GM19438 (cell line): ENCODE measurements around the gene TGFB2.
"Not testable (repeated sequence)": the region's sequence is repeated elsewhere in the genome, so short reads cannot be mapped to it uniquely, and the experiment has no call there.

Experiments
- ATAC-seq: cut with Tn5 transposase; IDR thresholded peaks from one replicate; pipeline ENCODE4 v1.9.1; 2021; ENCODE audit warnings: low read depth; ENCODE audit not compliant: unreplicated experiment

The TGFB2 gene

DNA sequence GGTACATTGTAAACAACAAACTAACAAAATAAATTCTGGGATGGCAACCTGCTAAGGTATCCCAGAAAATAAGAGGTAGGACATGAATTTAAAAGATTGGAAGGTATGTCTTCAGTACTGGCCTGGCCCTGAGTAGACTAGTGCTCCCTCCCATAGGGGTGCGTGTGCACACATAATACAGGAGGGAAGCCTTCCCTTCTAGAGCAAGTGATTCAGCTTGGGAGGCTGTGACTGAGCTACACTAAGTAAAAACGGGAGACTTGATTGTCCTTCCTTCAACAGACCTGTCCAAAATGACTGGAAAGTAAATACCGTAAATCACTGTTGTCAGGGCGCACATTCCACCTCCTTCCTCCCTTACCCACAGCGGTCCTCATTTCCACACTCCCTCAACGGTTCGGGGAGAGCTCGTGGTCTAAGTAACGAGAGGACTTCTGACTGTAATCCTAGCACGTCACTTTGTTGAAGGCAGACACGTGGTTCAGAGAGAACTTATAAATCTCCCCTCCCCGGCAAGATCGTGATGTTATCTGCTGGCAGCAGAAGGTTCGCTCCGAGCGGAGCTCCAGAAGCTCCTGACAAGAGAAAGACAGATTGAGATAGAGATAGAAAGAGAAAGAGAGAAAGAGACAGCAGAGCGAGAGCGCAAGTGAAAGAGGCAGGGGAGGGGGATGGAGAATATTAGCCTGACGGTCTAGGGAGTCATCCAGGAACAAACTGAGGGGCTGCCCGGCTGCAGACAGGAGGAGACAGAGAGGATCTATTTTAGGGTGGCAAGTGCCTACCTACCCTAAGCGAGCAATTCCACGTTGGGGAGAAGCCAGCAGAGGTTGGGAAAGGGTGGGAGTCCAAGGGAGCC lies at the start of gene TGFB2:
Gene TGFB2, plus strand, starts transcription at position 523 of the 859 bp plus-strand sequence. CDS start 1,366 bp downstream, outside the sequence.
- ATAC-seq: peak; percentile 52

DNA sequence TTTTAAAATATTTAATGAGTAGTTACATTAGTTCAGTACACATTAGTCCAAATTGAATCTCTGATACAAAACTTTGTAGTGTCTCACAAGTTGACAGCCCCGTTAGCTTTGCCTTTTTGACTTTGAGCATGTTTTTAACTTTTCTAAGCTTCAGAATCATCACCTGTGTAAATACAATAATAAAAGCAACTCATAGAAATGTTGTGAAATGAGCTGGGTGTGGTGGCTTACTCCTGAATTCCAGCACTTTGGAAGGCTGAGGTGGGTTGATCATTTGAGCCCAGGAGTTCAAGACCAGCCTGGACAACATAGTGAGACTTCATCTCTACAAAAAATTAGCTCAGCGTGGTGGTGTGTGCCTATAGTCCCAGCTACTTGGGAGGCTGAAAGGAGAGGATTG lies 49.0 kb upstream of the TGFB2 start:
- no peak for ATAC-seq

DNA sequence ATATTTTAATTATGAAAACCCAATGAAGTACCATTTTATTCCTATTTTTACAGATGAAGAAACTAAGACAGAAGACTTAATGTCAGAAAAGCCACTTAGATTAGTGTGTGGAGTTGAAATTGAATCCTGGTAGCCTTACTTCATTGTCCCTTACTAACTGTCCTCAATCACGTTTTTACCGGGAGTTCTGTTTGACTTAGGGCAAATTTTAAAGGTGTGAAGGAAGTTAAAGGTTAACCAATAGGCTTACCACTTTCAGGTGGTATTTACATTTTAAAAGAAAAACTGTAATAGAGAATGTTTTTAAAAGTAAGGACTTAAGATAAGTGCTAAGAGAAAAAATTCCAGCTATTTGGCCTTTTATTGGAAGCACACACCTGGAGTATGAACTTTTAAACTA lies 47.7 kb upstream of the TGFB2 start:
- ATAC-seq: no peak

DNA sequence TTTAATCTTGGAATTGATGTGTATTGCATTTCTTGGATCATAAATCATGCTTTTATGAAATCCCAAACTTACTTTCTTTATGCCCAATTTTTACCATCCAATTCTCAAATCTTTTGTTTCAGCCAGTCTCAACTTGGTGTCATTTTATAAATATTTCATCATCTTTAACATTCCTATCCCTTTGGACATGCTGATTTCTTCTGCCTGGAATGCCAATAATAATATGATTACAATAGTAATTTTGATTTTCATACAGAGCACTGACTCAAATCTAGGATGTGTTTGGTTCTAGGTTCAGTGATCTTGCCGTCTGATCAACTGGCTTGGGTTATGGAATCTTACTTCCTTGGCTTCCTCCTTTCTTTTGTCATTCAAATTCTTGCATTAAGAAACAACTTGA lies 47.3 kb upstream of the TGFB2 start:
- no peak for ATAC-seq

DNA sequence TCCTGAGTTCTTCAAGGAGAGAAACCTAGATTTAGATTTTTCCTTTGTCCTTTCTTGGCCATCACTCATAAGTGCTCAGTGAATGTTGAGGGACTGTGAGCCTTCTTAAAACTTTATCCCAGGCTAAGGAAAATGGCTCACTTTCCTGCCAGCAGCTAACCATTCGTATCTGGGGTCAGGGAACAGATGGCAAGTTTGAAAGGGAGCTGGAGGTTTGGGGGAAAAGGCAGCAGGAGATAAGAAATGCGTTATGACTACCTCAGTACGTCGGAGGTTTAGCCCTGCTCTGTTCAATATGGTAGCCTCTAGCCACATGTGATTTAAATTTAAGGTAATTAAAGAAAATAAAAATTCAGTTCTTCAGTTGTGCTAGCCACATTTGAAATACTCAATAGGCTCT lies 46.7 kb upstream of the TGFB2 start:
- no peak for ATAC-seq

DNA sequence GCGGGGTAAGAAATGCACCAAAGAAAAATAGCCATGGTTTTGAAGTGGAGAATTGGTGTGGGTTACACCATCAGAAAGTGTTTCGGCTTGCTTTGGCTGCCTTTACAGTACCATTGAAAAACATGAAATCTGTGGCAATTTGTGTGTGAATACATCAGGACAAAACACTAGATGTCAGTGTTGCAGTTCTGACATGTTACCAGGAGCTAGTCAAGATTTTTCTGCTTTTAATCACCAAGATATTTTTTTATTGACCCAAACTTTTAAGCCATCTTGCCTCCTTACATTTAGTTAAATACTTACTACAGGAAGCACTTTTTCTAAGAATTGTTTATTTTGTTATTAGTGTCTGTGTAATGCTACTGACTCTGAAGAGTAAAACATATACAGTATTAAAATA lies 45.7 kb upstream of the TGFB2 start:
- no peak for ATAC-seq

DNA sequence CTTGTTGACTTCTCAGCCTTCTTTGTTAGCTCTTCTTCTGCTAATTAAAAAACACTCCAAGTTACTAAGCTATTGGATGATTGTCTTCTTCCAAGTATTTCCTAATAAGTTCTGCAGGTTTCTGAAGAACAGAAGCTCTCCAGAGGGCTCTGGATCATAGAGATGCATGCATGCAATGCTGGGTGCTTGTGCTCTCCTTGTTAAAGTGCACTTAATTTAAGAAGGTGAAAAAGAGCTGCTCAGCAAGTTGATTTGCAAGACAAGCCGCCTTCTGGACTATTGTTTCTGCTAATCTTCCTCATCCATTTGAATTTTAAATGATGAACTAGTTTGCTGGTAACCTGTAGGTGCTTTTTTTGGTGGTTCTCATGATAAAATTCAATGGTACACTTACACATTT lies 43.9 kb upstream of the TGFB2 start:
- no peak for ATAC-seq

DNA sequence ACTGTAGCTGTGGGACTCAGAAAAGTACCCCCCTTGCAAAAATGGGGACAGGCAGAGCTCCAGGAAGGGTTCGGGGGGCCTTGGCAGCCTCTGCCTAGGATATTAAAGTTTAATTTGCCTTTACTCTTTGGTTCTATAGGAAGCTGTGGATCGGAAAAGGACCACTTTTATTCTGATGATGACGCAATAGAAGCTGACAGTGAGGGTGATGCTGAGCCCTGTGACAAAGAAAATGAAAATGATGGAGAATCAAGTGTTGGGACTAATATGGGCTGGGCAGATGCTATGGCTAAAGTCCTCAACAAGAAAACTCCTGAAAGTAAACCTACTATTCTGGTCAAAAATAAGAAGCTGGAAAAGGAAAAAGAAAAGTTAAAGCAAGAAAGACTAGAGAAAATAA lies 43.0 kb upstream of the TGFB2 start:
- ATAC-seq: no peak

DNA sequence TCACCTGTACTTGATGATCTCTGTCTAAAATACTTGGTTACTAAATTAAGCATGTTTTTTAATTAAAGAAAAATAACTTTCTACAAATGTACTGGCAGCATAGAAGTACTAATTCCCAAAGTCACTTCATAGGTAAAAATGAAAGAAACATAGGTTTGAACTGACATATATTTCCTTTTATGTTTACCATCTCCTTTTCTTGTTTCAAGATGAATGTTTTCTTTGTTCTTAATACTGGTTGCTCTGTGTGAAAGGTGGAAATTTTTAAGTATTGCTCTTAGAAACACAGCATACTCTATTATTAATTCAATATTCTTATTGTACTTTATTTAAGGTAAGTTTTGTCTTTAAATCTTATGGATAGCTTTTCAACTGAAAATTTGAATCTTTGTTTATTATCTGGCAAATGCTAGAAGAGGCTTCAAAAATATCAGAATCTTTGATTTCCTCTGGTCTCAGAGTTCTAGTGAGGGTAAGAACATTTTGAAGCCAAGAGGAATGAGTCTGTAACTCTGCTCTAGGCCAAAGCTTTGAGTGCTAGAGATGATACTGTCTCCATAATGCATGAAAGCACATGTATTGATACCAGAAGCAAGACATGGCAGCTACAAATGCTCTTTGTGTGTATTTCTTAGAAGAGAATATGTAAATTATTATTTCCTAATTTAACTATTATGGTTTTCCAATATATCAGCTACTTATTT lies 41.8 kb upstream of the TGFB2 start:
- ATAC-seq: no peak

DNA sequence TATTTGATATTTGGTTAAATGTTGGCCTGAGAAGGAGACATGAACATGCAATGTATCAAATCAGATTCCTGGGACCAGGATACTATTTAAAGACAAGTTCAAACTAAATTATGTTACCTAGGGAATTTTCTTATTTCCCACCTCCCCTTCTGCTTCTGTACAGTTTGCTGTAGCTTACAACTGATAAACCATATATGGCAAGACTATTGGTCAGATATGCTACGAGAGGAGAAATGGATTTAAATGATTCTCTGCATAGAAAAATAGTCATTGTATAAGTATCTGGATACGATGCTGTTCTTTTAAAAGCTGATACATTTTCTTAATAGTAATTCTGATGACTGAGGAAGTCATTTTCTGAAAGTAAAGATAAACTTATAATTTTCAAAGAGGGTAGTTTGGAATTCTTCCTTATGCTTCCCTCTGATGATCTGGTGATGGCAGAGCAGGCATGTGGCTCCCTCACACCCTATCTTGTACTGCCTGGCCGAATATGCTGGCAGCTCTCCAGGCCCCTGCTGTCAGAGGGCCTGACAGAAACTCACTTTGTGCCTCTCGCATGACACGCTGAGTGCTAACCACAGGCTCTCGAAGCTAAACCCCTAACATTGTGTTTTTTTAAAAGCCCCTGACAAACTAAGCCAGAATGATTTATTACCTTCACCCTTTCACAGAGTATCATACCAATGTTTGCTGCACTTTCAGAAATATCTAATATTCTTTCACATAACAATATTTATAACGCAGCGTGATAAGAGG lies 40.7 kb upstream of the TGFB2 start:
- ATAC-seq: no peak

DNA sequence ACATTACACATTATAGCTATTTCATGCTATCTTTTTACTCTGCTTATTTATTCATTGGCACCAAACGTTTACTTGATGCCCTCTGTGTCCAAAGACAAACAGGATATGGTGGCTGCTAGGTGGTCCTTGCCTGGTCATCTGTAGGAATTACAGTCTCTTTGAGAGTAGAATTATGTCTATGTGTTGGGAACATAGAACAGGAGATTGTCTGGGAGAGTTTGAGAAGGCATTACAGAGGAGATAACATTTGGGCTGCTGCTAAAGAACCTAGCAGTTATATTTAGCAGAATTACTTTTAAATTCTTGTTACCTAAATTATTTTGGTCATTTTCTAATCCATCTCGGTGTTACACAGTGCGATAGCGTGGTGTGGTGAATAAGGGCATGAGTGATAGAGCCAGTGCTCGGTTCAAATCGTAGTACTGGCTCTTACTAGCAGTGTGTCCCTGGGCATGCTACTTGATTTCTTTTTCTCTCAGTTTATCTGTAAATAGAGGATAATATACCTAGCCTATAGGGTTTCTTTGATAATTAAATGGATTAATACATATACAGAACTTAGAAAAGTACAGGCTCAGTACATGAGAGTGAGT lies 39.6 kb upstream of the TGFB2 start:
- ATAC-seq: no peak

DNA sequence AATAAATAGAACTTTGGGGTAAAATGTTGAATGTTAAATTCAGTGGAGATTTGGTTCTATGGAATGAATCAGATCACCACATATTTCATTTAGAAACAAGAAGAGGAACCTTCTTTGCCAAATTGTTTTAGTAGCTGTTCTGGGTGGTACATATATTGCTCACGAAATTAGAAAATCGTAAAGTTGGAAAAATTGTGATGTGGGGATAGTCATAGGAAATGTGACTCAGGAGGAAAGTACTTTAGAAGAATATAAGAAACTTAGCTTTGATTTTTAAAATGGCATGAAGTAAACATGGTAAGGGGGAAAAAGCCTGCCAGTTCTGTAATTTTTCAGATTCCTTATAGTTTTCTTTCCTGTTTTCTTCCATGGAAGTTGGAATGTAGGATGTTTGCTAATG lies 32.6 kb upstream of the TGFB2 start:
- ATAC-seq: no peak

DNA sequence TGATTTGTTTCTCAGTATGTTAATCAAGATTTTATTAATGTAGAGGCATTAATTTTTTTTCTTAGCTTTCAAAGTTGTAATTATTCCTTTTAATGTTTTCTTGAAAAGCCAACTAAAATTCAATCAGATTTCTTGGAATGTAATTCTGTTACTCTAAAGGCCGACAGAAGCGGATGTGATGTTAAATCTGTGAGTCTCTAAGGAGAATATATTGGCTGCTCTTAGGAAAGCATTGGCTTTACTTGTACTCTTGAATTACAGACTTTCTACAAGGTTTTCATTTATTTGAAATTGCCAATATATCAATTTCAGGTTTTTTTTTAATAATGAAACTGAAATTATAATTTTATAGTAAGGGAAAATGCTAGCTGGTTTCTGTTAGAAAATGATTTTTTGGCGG lies 30.8 kb upstream of the TGFB2 start:
- ATAC-seq: no peak

DNA sequence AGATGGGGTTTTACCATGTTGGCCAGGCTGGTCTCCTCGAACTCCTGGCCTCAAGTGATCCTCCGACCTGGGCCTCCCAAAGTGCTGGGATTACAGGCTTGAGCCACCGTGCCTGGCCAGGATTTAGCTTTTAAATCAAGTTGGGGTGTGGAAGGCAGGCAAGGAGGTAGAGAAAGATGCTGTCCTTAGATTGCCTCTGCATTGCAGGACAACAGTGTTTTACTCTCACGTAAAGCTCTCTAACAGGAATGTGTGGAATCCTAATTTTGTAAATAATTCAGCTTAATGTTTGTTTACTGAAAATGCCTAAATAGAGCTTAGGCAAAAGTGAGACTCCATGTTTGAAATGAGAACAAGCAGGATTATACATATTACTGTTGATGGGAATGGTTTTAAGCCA lies 29.5 kb upstream of the TGFB2 start:
- ATAC-seq: no peak

DNA sequence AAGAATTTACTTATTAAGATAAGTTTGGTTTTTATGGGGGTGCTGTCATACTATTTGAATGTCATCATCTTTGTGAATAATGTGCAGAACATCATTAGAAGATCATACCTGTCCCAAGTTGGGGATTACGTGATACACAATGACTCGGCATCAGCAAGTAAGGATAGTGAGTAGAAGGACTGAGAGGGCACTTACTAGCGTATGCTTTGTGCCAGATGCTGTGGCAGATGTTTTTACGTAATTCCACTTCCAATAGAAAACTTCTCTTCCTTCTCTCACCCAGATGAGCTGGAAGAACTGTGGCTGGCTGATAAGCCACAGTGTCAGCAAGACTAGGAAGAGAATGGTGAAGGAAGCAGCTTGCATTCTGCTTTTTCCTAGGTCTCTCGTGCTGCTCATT lies 28.1 kb upstream of the TGFB2 start:
- no peak for ATAC-seq

DNA sequence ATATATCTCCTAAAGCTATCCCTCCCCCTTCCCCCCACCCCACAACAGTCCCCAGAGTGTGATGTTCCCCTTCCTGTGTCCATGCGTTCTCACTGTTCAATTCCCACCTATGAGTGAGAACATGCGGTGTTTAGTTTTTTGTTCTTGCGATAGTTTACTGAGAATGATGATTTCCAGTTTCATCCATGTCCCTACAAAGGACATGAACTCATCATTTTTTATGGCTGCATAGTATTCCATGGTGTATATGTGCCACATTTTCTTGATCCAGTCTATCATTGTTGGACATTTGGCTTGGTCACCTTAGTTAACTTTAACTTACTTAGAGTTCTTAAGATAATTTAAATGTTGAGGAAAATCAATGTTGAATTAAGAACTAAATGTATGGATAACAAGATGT lies 25.0 kb upstream of the TGFB2 start:
- not testable (repeated sequence) for ATAC-seq

DNA sequence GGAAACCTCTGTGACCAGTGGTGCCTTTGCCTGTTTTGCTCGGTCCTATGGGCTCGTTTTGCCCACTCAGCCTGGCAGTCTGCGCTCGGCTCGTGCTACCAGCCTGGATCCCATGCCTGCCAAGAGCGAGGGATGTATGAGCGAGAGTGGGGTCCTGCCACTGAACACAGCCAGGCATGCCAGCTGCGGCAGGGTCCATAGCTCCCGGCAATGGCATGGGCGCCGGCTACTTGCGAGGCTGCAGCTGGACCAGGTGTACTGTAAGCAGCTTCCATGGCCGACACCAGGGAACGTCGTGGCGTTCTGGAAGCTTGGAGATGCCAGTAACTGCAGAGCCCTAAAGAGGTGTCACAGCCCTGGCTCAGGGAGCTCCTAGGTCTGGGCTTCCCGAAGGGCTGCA lies 22.4 kb upstream of the TGFB2 start:
- no peak for ATAC-seq

DNA sequence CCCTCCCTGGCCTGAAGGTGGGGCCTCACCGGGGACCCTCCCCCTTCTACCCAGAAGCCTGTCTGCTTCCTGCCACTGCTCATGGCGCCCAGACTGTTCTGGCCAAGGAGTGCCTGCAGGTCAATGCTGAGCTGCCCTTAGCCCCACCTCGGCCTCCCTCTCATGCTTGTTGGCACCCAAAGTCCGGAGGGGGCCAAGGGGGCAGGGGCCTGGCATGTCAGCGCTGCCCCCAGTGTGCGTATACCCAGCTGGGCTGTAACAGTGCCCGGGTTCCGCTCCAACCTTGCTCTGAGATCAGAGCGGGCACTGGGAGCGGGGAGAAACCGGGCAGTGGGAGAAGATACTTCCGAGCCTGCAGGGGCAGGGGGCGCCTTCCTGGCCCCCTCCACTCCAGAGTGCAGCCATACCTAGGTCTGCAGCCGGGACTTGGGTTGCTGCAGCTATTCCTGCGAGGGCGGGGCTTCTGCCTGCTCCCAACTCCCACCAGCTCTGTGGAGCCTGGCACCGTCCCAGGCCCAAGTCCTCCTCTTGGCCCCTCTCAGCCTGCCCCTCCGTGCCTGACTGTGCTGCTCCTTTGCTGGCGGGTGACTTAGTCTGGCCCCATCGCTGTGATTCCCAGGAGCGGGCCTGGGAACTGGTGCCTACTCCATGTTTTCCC lies 21.4 kb upstream of the TGFB2 start:
- ATAC-seq: no peak

DNA sequence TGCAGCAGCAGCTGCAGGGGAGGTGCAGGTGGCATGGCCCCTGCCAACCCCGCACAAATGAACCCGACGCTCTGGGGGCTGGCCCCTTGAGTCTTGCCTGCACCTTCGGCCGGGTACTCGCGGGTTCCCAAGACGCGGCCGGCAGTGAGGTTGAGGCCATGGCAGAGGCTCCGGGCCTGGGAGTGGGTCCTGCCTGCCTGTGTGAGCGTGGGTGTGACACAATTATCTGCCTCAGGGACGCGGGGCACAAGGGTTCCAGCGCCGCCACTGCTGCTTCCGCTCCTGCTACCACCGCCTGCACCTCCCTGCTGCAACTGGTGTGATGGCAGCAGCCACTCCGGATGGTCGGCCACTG lies 20.9 kb upstream of the TGFB2 start:
- ATAC-seq: no peak

DNA sequence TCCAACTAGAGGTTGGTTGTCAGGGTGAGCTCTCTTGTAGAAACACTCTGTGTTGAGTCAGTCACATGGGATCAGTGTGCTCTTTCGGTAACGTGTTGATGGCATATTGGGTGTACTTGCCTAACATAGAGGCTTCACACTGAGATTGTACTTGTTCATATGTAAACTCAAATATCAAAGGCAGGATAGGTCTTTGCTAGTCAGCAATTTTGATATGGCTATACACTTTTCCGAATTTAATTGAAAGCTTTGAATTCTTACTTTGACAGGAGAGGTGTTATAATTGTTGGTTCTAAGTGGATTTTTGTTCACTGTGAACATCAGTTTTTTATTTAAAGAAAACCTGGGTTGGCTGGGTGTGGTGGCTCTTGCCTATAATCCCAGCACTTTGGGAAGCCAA lies 16.4 kb upstream of the TGFB2 start:
- no peak for ATAC-seq
